Lower leg skin (tissue), 4 donors: ENCODE data around the gene ABHD16B. TPM values are rescaled to one million over a fixed set of nuclear protein-coding genes. Genes with fewer than 3 reads are reported as not detected.
"Not testable (repeated sequence)": the region's sequence is repeated elsewhere in the genome, so short reads cannot be mapped to it uniquely, and the experiment has no call there.

Source experiments
- DNase-seq, 2 donors: peaks; one replicate each; pipeline ENCODE4 v3.0.0-alpha.2; 2019; ENCODE audit warnings: low spot score in 2 of 2
- H3K4me3 ChIP-seq: fragments of 200-600 bp; sonication (generic); 2 replicates; pipeline ENCODE4 v1.5.1; 2017; ENCODE audit warnings: mild to moderate bottlenecking, low read depth; ENCODE audit not compliant: poor library complexity, severe bottlenecking
- POLR2A ChIP-seq, 2 donors: fragments of 450-650 bp; IDR thresholded peaks; one replicate each; pipeline ENCODE4 v1.6.1; 2016 to 2017; ENCODE audit warnings: antibody characterized with exemption in 2 of 2, mild to moderate bottlenecking in 1 of 2, moderate library complexity in 1 of 2
- WGBS, 2 donors: methylation state at CpG; one replicate each; pipeline ENCODE4 v1.1.5; 2018; 5-methylcytosine and 5-hydroxymethylcytosine counted together
- intact Hi-C: fragments of 100-400 bp; cut with DNase I; formaldehyde crosslinking; loops from one replicate; pipeline ENCODE4 v1.15.0; 2023; ENCODE audit warnings: low total_unique reads
- total RNA-seq, 4 donors: library from RNA; depleted of rRNA; stranded (reverse); fragments of >200 nt; gene quantifications; one replicate each; pipeline ENCODE4 v1.1.0, GENCODE V29; 2016
- TF ChIP-seq, protein P1 (sequence below), 3 donors: fragments of 450-650 bp; IDR thresholded peaks; one replicate each; pipeline ENCODE4 v1.5.1; 2016; ENCODE audit warnings: antibody characterized with exemption in 3 of 3, mild to moderate bottlenecking in 3 of 3, moderate library complexity in 2 of 3

Gene ABHD16B
- total RNA-seq, 4 donors from 2014 or later: not detected

GRCh38 chr20:63861981-63862901, 943 bp downstream of the ABHD16B start:
- TF ChIP-seq, protein P1, sequence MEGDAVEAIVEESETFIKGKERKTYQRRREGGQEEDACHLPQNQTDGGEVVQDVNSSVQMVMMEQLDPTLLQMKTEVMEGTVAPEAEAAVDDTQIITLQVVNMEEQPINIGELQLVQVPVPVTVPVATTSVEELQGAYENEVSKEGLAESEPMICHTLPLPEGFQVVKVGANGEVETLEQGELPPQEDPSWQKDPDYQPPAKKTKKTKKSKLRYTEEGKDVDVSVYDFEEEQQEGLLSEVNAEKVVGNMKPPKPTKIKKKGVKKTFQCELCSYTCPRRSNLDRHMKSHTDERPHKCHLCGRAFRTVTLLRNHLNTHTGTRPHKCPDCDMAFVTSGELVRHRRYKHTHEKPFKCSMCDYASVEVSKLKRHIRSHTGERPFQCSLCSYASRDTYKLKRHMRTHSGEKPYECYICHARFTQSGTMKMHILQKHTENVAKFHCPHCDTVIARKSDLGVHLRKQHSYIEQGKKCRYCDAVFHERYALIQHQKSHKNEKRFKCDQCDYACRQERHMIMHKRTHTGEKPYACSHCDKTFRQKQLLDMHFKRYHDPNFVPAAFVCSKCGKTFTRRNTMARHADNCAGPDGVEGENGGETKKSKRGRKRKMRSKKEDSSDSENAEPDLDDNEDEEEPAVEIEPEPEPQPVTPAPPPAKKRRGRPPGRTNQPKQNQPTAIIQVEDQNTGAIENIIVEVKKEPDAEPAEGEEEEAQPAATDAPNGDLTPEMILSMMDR (IDR thresholded peaks at IDR 0.05): no peak
- no peak for TF ChIP-seq POLR2A (IDR thresholded peaks at IDR 0.05)
- intact Hi-C loops: no loop called here
- WGBS, 2 donors: 96 to 97% methylated on average over 87 to 93 of the region's 95 CpGs
- no peak for DNase-seq
- H3K4me3 ChIP-seq: no peak overlapping the region

- TF ChIP-seq, protein P1 (IDR thresholded peaks at IDR 0.05): no peak
- no peak for TF ChIP-seq POLR2A (IDR thresholded peaks at IDR 0.05)
- no peak for DNase-seq
- intact Hi-C loops: no loop called here
- 86% methylated on average over 18 of the region's 18 CpGs for WGBS, 2 donors
- H3K4me3 ChIP-seq: no peak overlapping the region
Observed at GRCh38 chr20:63863021-63863797, 1.9 kb downstream of the ABHD16B start.

DNA sequence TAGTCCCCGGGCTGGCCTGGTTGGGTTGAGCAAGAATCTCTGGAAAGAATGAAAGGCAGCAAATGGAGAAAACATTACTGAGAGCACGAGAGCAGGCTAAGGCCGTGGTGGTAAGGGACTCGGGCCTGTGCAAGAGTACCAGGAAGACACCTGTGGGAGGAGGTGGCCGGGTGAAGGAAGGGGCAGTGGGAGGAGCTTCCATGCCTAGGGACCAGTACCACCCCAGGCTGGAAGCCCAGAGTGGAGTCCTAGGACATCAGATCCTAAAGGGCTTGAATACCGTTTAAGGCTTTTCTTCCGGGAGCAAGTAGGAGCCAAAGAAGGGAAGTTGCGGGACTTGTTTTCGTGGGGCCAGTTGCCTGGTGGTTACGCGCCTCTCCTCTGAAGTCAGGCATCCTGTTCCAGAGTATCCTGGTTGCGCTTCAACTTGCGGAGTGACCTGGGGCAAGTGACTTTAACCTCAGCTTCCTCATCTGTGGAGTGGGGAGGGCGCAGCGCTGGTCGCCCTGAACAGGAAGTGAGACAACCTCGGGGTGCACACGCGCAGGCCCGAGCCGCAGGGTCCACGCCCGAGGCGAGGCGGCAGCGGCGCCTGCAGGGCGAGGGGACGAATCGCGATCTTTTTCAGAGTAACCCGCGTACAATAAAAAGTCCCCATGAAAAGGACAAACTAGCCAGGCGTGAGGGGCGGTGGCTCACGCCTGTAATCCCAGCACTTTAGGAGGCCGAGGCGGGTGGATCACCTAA, 2.7 kb downstream of the ABHD16B start:
- DNase-seq: peak; percentile 80 to 95
- H3K4me3 ChIP-seq: peak overlapping the region; percentile 22
- TF ChIP-seq, protein P1 (IDR thresholded peaks at IDR 0.05): peak in 1 of 3 donors; percentile 54
- TF ChIP-seq POLR2A (IDR thresholded peaks at IDR 0.05): no peak
- 4% methylated on average over 23 to 34 of the region's 38 CpGs for WGBS, 2 donors
- intact Hi-C loops: no loop called here

DNA sequence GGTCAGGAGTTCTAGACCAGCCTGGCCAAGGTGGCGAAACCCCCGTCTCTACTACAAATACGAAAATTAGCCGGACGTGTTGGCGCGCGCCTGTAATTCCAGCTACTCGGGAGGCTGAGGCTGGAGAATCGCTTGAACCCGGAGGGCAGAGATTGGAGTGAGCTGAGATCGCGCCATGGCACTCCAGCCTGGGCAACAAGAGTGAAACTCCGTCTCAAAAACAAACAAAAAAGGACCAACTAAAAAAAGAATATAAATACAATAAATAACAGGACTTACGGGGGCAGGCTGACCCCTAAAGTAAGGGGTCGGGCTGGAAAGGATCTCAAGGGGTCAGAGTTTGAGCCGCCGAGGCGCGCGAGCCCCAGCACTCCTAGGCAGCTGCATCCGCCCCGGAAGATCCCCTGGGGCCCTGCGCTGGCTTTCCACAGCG, 3.3 kb downstream of the ABHD16B start:
- 0 to 1% methylated on average over 25 of the region's 25 CpGs for WGBS, 2 donors
- TF ChIP-seq POLR2A (IDR thresholded peaks at IDR 0.05): no peak
- TF ChIP-seq, protein P1 (IDR thresholded peaks at IDR 0.05): no peak
- peak overlapping the region; percentile 22 for H3K4me3 ChIP-seq
- DNase-seq: no peak
- intact Hi-C loops: no loop called here

DNA sequence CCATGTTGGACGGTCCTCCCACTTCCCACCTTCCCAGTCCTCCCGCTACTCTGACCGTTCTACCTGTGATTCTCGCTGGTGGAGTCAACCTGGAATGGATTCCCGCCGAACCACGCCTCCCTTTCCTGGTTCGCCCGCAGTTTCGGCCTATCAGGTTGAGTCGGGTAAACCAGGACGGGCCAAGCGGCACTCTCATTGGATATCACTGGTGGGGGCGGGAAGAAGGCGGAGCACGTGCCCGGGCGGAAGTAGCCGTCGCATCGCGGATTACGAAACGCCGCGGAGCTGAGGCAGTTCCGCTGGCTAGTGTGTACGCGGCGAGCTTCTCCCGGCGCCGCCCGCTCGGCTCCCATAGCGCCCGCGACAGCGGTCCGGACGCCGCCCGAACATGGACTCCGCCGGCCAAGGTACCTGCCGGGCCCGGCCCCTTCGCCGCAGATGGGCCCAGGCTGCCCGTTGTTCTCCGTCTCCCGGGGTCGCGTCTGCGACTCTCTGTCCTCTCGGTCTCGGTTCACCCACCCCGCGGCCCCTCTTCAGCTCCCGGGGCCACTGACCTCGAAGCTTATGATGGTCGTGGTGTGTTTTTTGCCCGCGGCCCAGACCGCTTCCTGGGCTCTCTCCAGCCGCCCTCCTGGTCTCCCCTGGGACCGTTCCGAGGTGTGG, 3.8 kb downstream of the ABHD16B start, which contains the start of gene TPD52L2:
Gene TPD52L2, plus strand, starts transcription at position 293 of the 663 bp plus-strand sequence. Its CDS starts 96 bp downstream, at position 389.
- intact Hi-C loops: no loop called here
- 0 to 1% methylated on average over 37 to 39 of the region's 68 CpGs for WGBS, 2 donors

DNA sequence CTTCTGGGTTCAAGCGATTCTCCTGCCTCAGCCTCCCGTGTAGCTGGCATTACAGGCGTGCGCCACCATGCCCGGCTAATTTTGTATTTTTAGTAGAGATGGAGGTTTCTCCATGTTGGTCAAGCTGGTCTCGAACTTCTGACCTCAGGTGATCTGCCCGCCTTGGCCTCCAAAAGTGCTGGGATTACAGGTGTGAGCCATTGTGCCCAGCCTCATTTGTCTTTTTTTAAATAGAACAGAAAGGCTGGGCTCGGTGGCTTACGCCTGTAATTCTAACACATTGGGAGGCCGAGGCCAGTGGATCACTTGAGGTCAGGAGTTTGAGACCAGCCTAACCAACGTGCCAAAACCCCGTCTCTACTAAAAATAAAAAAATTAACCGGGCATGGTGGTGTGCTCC, 5.7 kb downstream of the ABHD16B start:
- WGBS, 2 donors: 93 to 96% methylated on average over 13 of the region's 13 CpGs
- H3K4me3 ChIP-seq, DNase-seq, intact Hi-C loops: not testable (repeated sequence)

More for the DNA sequence above, 3.8 kb downstream of the ABHD16B start, which contains the start of gene TPD52L2:
- peak in 1 of 2 donors; percentile 35 for TF ChIP-seq POLR2A (IDR thresholded peaks at IDR 0.05)
- TF ChIP-seq, protein P1 (IDR thresholded peaks at IDR 0.05): no peak
- DNase-seq: peak; percentile 99 to 100
- peak within 1 kb of the TSS; percentile 93 for H3K4me3 ChIP-seq
